ENCODE measurements around the gene MFAP2. TPM values are rescaled to one million over a fixed set of nuclear protein-coding genes. Genes with fewer than 3 reads are reported as not detected.

Gene MFAP2
- total RNA-seq, 1 experiment from 2014 or later, result 152 TPM

- H2BK5ac ChIP-seq (ENCODE audit: insufficient read length, low read length), result no peak overlapping the region
- Mint-ChIP-seq H3K27me3 (ENCODE audit: low read depth) (no peaks in the 10 kb centered on the region), H3K27ac (peak overlapping the region in 2 of 3 experiments; percentile 39 to 80; a peak in 3 of 7 replicates), H3K36me3 (ENCODE audit: insufficient read depth in 1 of 3, low read depth in 3 of 3) (peaks cover 23 to 84% (median 68%) of the 10 kb centered on the region in 3 experiments; a peak in 6 of 7 replicates), H3K4me1 (peaks cover 0 to 5% of the 10 kb centered on the region in 2 experiments; a peak in 1 of 4 replicates), H3K9me3 (no peaks in the 10 kb centered on the region), H3K4me3 (no peak overlapping the region)
- no peaks in the 10 kb centered on the region for H3K23me2 ChIP-seq (ENCODE audit: insufficient read length, low read depth, low read length, poor library complexity, severe bottlenecking)
- TF ChIP-seq CTCF (conservative IDR thresholded peaks at IDR 0.05), result no peak
- no peak overlapping the region for H2BK15ac ChIP-seq (ENCODE audit: low read depth, low read length)
- no peaks in the 10 kb centered on the region for H3K9me3 ChIP-seq (ENCODE audit: control insufficient read depth, low read depth, low read length)
- no peak overlapping the region for H2BK12ac ChIP-seq (ENCODE audit: insufficient read length, low read depth, low read length)
- H4K5ac ChIP-seq (ENCODE audit: insufficient read length, low read depth, low read length), result no peak overlapping the region
- H4K20me1 ChIP-seq (ENCODE audit: control insufficient read depth, insufficient read depth, insufficient read length), result no peaks in the 10 kb centered on the region
- no peak overlapping the region for H3K56ac ChIP-seq (ENCODE audit: insufficient read length, low read depth, low read length)
- no CpG with 5 or more reads among the region's 10 CpGs for WGBS (ENCODE audit: extremely low coverage, insufficient read length, low lambda C conversion rate)
- no peak overlapping the region for H3T11ph ChIP-seq (ENCODE audit: low read length)
- no peak overlapping the region for H2AFZ ChIP-seq (ENCODE audit: low read length)
- H3K14ac ChIP-seq (ENCODE audit: insufficient read depth, low read length), result no peak overlapping the region
- no peak overlapping the region for H3K27ac ChIP-seq (ENCODE audit: insufficient read length, low read depth, low read length)
- no peak overlapping the region for H2AK5ac ChIP-seq (ENCODE audit: insufficient read length, low read length)
- H3K4ac ChIP-seq (ENCODE audit: low read depth, low read length), result no peak overlapping the region
- H3K4me1 ChIP-seq (ENCODE audit: insufficient read depth, low read length), result no peaks in the 10 kb centered on the region
- no peak overlapping the region for H3K9ac ChIP-seq (ENCODE audit: extremely low read depth, insufficient read length, low read length)
- H3K79me1 ChIP-seq (ENCODE audit: insufficient read depth, low read depth, low read length, poor library complexity, severe bottlenecking), result no peaks in the 10 kb centered on the region
- H4K8ac ChIP-seq (replicated peaks; ENCODE audit: insufficient read length, low read depth, low read length), result no peak overlapping the region
- H2BK120ac ChIP-seq (ENCODE audit: low read depth, low read length, poor library complexity, severe bottlenecking), result no peak overlapping the region
- no peak overlapping the region for H3K18ac ChIP-seq (ENCODE audit: insufficient read length, low read depth, low read length)
- no peaks in the 10 kb centered on the region for H3K79me2 ChIP-seq (ENCODE audit: insufficient read depth, low read length)
- no peak for DNase-seq
- H3K23ac ChIP-seq (ENCODE audit: insufficient read length, low read depth, low read length), result no peak overlapping the region
- H3K4me2 ChIP-seq (ENCODE audit: insufficient read depth, insufficient read length, low read length), result no peak overlapping the region
- H4K91ac ChIP-seq (ENCODE audit: insufficient read length, low read depth, low read length), result no peak overlapping the region
- no peaks in the 10 kb centered on the region for H3K27me3 ChIP-seq (ENCODE audit: insufficient read depth, low read length)
- no peak overlapping the region for H2BK20ac ChIP-seq (ENCODE audit: low read depth, low read length, poor library complexity, severe bottlenecking)
These were observed 41.5 kb upstream of the MFAP2 start for GRCh38 chr1:17021896-17022295.

All from H9 (cell line).